Karpas-422 (cell line): ENCODE results near the gene ACAP2. TPM values are rescaled to one million over a fixed set of nuclear protein-coding genes. Genes with fewer than 3 reads are reported as not detected.

ENCODE experiments used
- DNase-seq: peaks from one replicate; pipeline ENCODE4 v3.0.0-alpha.2; 2015
- H2AFZ ChIP-seq: fragments of 200-600 bp; sonication (generic); 2 replicates; pipeline ENCODE4 v1.6.1; 2014; ENCODE audit warnings: antibody characterized with exemption, low read length, mixed read lengths
- H3K27ac ChIP-seq: fragments of 200-600 bp; sonication (generic); 2 replicates; pipeline ENCODE4 v1.5.1; 2014; ENCODE audit warnings: mild to moderate bottlenecking, low read length, moderate library complexity
- H3K27me3 ChIP-seq: fragments of 200-600 bp; sonication (generic); 2 replicates; pipeline ENCODE4 v1.6.1; 2014; ENCODE audit warnings: low read length, mixed read lengths
- H3K36me3 ChIP-seq: fragments of 200-600 bp; sonication (generic); 2 replicates; pipeline ENCODE4 v1.6.1; 2014; ENCODE audit warnings: low read length, mixed read lengths; ENCODE audit not compliant: insufficient read depth
- H3K4me1 ChIP-seq: fragments of 200-600 bp; sonication (generic); 2 replicates; pipeline ENCODE4 v1.6.1; 2014; ENCODE audit warnings: mild to moderate bottlenecking, low read length, mixed read lengths
- H3K4me2 ChIP-seq: fragments of 200-600 bp; sonication (generic); 2 replicates; pipeline ENCODE4 v1.6.1; 2014; ENCODE audit warnings: low read length, low read depth, mild to moderate bottlenecking; ENCODE audit not compliant: poor library complexity, severe bottlenecking
- H3K4me3 ChIP-seq: fragments of 200-600 bp; sonication (generic); 2 replicates; pipeline ENCODE4 v1.5.1; 2014; ENCODE audit warnings: mild to moderate bottlenecking, antibody characterized with exemption, low read length, mixed read lengths
- H3K79me2 ChIP-seq: fragments of 200-600 bp; sonication (generic); 2 replicates; pipeline ENCODE4 v1.6.1; 2014; ENCODE audit warnings: mild to moderate bottlenecking, low read length, mixed read lengths
- H3K9ac ChIP-seq: fragments of 200-600 bp; sonication (generic); 2 replicates; pipeline ENCODE4 v1.6.0; 2014; ENCODE audit warnings: low read length
- H3K9me2 ChIP-seq: fragments of 200-600 bp; sonication (generic), shearing (Covaris generic); replicated peaks from 2 replicates; pipeline ENCODE4 v1.6.0; 2014; ENCODE audit warnings: mild to moderate bottlenecking, low read length, moderate library complexity; ENCODE audit not compliant: insufficient read depth
- H3K9me3 ChIP-seq: fragments of 300-700, 200-600 bp; sonication (generic); 2 replicates; pipeline ENCODE4 v1.6.1; 2014; ENCODE audit warnings: low read length, mixed read lengths
- H4K20me1 ChIP-seq: fragments of 200-600 bp; sonication (generic); 2 replicates; pipeline ENCODE4 v1.6.1; 2014; ENCODE audit warnings: mild to moderate bottlenecking, antibody characterized with exemption, low read length, low read depth; ENCODE audit not compliant: insufficient read depth
- total RNA-seq: library from RNA; depleted of rRNA; stranded (reverse); fragments of >200 nt; shearing (Covaris generic); gene quantifications from 2 replicates; pipeline ENCODE4 v1.2.3, GENCODE V29; 2014; ENCODE audit warnings: low replicate concordance

The ACAP2 gene
- total RNA-seq, 1 experiment from 2014 or later = 260 TPM

GRCh38 chr3:195440379-195440778 lies 2.4 kb downstream of the ACAP2 start:
- no peaks in the 10 kb centered on the region for H3K9me2 ChIP-seq
- peaks cover 24% of the 10 kb centered on the region for H4K20me1 ChIP-seq
- no peaks in the 10 kb centered on the region for H3K27me3 ChIP-seq
- no peak overlapping the region for H2AFZ ChIP-seq
- peak overlapping the region; percentile 95 for H3K9ac ChIP-seq
- H3K27ac ChIP-seq = peak overlapping the region; percentile 91
- peak overlapping the region; percentile 80 for H3K4me3 ChIP-seq
- H3K4me2 ChIP-seq = peak overlapping the region; percentile 82
- DNase-seq = no peak
- peaks cover 73% of the 10 kb centered on the region for H3K79me2 ChIP-seq
- H3K4me1 ChIP-seq = peaks cover 61% of the 10 kb centered on the region
- no peaks in the 10 kb centered on the region for H3K9me3 ChIP-seq
- H3K36me3 ChIP-seq = peaks cover 11% of the 10 kb centered on the region

- no peak overlapping the region for H3K4me2 ChIP-seq
- no peaks in the 10 kb centered on the region for H3K9me3 ChIP-seq
- H3K36me3 ChIP-seq = peaks cover 11% of the 10 kb centered on the region
- H4K20me1 ChIP-seq = peaks cover 24% of the 10 kb centered on the region
- no peak overlapping the region for H3K27ac ChIP-seq
- H3K4me3 ChIP-seq = no peak overlapping the region
- no peak for DNase-seq
- peaks cover 94% of the 10 kb centered on the region for H3K79me2 ChIP-seq
- H2AFZ ChIP-seq = no peak overlapping the region
- no peak overlapping the region for H3K9ac ChIP-seq
- no peaks in the 10 kb centered on the region for H3K27me3 ChIP-seq
- peaks cover 48% of the 10 kb centered on the region for H3K4me1 ChIP-seq
- H3K9me2 ChIP-seq = no peaks in the 10 kb centered on the region
Observed at GRCh38 chr3:195438371-195438770, 4.4 kb downstream of the ACAP2 start.

- Histone ChIP-seq H3K79me2 (peaks cover 98% of the 10 kb centered on the region), H3K27ac (no peak overlapping the region), H4K20me1 (peaks cover 33% of the 10 kb centered on the region), H3K4me3 (no peak overlapping the region), H2AFZ (no peak overlapping the region), H3K4me2 (no peak overlapping the region), H3K9me3 (no peaks in the 10 kb centered on the region), H3K27me3 (no peaks in the 10 kb centered on the region), H3K9ac (no peak overlapping the region), H3K36me3 (no peaks in the 10 kb centered on the region), H3K9me2 (no peaks in the 10 kb centered on the region), H3K4me1 (peaks cover 14% of the 10 kb centered on the region)
- DNase-seq = no peak
Observed at GRCh38 chr3:195425849-195426248, 17.0 kb downstream of the ACAP2 start.

GRCh38 chr3:195423818-195424217 lies 19.0 kb downstream of the ACAP2 start:
- H3K9me2 ChIP-seq = no peaks in the 10 kb centered on the region
- no peak overlapping the region for H2AFZ ChIP-seq
- H3K4me2 ChIP-seq = no peak overlapping the region
- DNase-seq = no peak
- peaks cover 21% of the 10 kb centered on the region for H3K4me1 ChIP-seq
- H4K20me1 ChIP-seq = peaks cover 33% of the 10 kb centered on the region
- H3K9ac ChIP-seq = no peak overlapping the region
- no peaks in the 10 kb centered on the region for H3K27me3 ChIP-seq
- no peaks in the 10 kb centered on the region for H3K9me3 ChIP-seq
- H3K27ac ChIP-seq = no peak overlapping the region
- H3K36me3 ChIP-seq = no peaks in the 10 kb centered on the region
- H3K79me2 ChIP-seq = peaks cover 98% of the 10 kb centered on the region
- no peak overlapping the region for H3K4me3 ChIP-seq

- no peaks in the 10 kb centered on the region for H3K36me3 ChIP-seq
- no peak overlapping the region for H2AFZ ChIP-seq
- H4K20me1 ChIP-seq = peaks cover 39% of the 10 kb centered on the region
- H3K27me3 ChIP-seq = no peaks in the 10 kb centered on the region
- H3K27ac ChIP-seq = no peak overlapping the region
- H3K4me1 ChIP-seq = peaks cover 12% of the 10 kb centered on the region
- no peak overlapping the region for H3K4me3 ChIP-seq
- no peak overlapping the region for H3K4me2 ChIP-seq
- H3K9me2 ChIP-seq = no peaks in the 10 kb centered on the region
- H3K9ac ChIP-seq = no peak overlapping the region
- peaks cover 98% of the 10 kb centered on the region for H3K79me2 ChIP-seq
- no peak for DNase-seq
- no peaks in the 10 kb centered on the region for H3K9me3 ChIP-seq
Observed at GRCh38 chr3:195421400-195421799, 21.4 kb downstream of the ACAP2 start.

GRCh38 chr3:195416795-195417194 lies 26.0 kb downstream of the ACAP2 start:
- Histone ChIP-seq H3K36me3 (0 out of 2 replicates have a peak, but pooled peaks cover 8% of the 10 kb centered on the region), H2AFZ (no peak overlapping the region), H3K79me2 (peaks cover 98% of the 10 kb centered on the region), H4K20me1 (peaks cover 25% of the 10 kb centered on the region), H3K27me3 (no peaks in the 10 kb centered on the region), H3K9ac (no peak overlapping the region), H3K4me2 (no peak overlapping the region), H3K4me3 (no peak overlapping the region), H3K9me2 (no peaks in the 10 kb centered on the region), H3K4me1 (peaks cover 8% of the 10 kb centered on the region), H3K9me3 (no peaks in the 10 kb centered on the region), H3K27ac (no peak overlapping the region)
- DNase-seq = no peak

GRCh38 chr3:195411836-195412235 lies 31.0 kb downstream of the ACAP2 start:
- peaks cover 98% of the 10 kb centered on the region for H3K79me2 ChIP-seq

GRCh38 chr3:195410546-195410945 lies 32.3 kb downstream of the ACAP2 start:
- H3K9ac ChIP-seq = no peak overlapping the region
- peaks cover 98% of the 10 kb centered on the region for H3K79me2 ChIP-seq
- no peak for DNase-seq
- H3K9me3 ChIP-seq = no peaks in the 10 kb centered on the region
- no peaks in the 10 kb centered on the region for H3K27me3 ChIP-seq
- H3K9me2 ChIP-seq = no peaks in the 10 kb centered on the region
- no peak overlapping the region for H3K27ac ChIP-seq
- peaks cover 49% of the 10 kb centered on the region for H3K36me3 ChIP-seq
- no peak overlapping the region for H3K4me3 ChIP-seq
- H4K20me1 ChIP-seq = no peaks in the 10 kb centered on the region; the same call in 1 of the 2 replicates
- H2AFZ ChIP-seq = no peak overlapping the region
- no peak overlapping the region for H3K4me2 ChIP-seq
- H3K4me1 ChIP-seq = peaks cover 51% of the 10 kb centered on the region

More at GRCh38 chr3:195411836-195412235, 31.0 kb downstream of the ACAP2 start:
- no peak overlapping the region for H2AFZ ChIP-seq
- H3K4me1 ChIP-seq = peaks cover 38% of the 10 kb centered on the region
- no peak overlapping the region for H3K27ac ChIP-seq
- H3K36me3 ChIP-seq = peaks cover 49% of the 10 kb centered on the region
- no peak overlapping the region for H3K9ac ChIP-seq
- peaks cover 6% of the 10 kb centered on the region; the same call in 1 of the 2 replicates for H4K20me1 ChIP-seq
- H3K9me2 ChIP-seq = no peaks in the 10 kb centered on the region
- H3K9me3 ChIP-seq = no peaks in the 10 kb centered on the region
- H3K27me3 ChIP-seq = no peaks in the 10 kb centered on the region
- DNase-seq = no peak
- H3K4me2 ChIP-seq = no peak overlapping the region
- H3K4me3 ChIP-seq = no peak overlapping the region
